Uterus (tissue), 2 donors: Measurements from ENCODE around the gene RNF168.

ENCODE experiments used
- POLR2A ChIP-seq, 2 donors: fragments of 450-650 bp; IDR thresholded peaks; one replicate each; pipeline ENCODE4 v1.6.1; 2016; ENCODE audit warnings: antibody characterized with exemption in 2 of 2, mild to moderate bottlenecking in 1 of 2, moderate library complexity in 1 of 2
- TF ChIP-seq, protein P1 (sequence below), 4 experiments: fragments of 200-600 bp in 2 of 4; fragments of 450-650 bp in 2 of 4; sonication (generic) in 2 of 4; IDR thresholded peaks; one replicate each; pipeline ENCODE4 v1.5.1; 2016 to 2019; ENCODE audit warnings: antibody characterized with exemption in 4 of 4, mild to moderate bottlenecking in 2 of 4, moderate library complexity in 1 of 4

DNA sequence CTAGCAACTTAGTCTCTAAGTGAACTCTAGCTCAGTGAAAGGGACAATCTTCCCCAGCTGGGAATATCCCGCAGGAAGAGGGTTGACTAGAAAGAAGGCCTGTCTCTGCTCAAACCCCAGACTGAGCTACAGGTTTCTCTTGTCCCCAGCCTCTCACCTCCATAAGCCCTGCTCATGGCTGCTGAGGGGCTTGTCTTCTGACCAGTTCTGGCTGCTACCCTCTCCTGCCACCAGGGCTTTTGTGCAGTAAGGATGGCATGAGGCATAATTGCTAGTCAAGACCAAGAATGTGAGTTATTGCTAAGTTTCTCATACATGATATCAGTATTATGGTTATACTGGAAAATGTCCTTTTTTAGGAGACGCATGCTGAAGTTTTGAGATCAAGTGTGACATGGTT is 43.5 kb upstream of the RNF168 start:
- TF ChIP-seq, protein P1, sequence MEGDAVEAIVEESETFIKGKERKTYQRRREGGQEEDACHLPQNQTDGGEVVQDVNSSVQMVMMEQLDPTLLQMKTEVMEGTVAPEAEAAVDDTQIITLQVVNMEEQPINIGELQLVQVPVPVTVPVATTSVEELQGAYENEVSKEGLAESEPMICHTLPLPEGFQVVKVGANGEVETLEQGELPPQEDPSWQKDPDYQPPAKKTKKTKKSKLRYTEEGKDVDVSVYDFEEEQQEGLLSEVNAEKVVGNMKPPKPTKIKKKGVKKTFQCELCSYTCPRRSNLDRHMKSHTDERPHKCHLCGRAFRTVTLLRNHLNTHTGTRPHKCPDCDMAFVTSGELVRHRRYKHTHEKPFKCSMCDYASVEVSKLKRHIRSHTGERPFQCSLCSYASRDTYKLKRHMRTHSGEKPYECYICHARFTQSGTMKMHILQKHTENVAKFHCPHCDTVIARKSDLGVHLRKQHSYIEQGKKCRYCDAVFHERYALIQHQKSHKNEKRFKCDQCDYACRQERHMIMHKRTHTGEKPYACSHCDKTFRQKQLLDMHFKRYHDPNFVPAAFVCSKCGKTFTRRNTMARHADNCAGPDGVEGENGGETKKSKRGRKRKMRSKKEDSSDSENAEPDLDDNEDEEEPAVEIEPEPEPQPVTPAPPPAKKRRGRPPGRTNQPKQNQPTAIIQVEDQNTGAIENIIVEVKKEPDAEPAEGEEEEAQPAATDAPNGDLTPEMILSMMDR (IDR thresholded peaks at IDR 0.05) = no peak
- TF ChIP-seq POLR2A (IDR thresholded peaks at IDR 0.05) = no peak
